ENCODE measurements around the gene SNX5.

Gene SNX5

DNA sequence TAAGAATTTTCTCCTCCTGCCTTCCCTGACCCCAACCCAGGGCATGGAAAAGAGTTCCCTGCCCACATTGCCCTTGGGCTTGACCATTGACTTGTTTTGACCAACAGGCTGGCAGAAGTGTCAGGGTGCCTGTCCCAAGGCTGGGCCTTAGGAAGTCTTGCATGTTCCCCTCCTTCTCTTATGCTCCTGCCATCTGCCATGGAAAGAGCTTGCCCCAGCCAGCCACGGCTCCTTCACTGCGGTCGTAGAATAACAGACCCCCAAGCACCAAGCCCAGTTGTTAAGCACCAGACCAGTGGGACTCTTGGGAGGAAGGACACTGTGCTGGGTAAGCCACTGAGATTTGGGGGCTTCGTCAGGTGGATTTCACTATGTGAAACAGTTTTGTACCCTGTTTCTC, 53.6 kb downstream of the SNX5 start:
- DNase-seq (ENCODE audit: insufficient read length, low spot score) (no peak), FAIRE-seq (no peak)
- TF ChIP-seq, protein P1, sequence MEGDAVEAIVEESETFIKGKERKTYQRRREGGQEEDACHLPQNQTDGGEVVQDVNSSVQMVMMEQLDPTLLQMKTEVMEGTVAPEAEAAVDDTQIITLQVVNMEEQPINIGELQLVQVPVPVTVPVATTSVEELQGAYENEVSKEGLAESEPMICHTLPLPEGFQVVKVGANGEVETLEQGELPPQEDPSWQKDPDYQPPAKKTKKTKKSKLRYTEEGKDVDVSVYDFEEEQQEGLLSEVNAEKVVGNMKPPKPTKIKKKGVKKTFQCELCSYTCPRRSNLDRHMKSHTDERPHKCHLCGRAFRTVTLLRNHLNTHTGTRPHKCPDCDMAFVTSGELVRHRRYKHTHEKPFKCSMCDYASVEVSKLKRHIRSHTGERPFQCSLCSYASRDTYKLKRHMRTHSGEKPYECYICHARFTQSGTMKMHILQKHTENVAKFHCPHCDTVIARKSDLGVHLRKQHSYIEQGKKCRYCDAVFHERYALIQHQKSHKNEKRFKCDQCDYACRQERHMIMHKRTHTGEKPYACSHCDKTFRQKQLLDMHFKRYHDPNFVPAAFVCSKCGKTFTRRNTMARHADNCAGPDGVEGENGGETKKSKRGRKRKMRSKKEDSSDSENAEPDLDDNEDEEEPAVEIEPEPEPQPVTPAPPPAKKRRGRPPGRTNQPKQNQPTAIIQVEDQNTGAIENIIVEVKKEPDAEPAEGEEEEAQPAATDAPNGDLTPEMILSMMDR (IDR thresholded peaks at IDR 0.05; ENCODE audit: insufficient read depth, missing control alignments): no peak

DNA sequence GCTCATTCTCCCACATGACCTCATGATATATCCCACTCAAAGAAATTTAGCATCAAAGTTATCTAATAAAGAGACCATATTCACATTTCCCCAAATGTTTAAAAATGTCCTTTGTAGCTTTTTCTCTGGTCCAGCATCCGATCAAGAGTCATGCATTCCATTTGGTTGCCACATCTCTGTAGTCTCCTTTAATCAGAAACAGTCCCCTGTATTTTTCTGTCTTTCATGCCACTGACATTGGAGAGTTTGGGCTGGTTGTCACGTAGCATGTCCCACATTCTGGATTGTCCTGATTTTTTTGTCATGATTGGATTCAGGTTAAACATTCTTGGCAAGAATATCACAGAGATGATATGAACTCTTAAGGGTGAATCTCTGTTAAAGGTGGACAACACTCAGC, 55.7 kb downstream of the SNX5 start:
- DNase-seq (ENCODE audit: insufficient read length, low spot score) (no peak), FAIRE-seq (no peak)
- TF ChIP-seq, protein P1 (IDR thresholded peaks at IDR 0.05; ENCODE audit: insufficient read depth, missing control alignments): no peak

DNA sequence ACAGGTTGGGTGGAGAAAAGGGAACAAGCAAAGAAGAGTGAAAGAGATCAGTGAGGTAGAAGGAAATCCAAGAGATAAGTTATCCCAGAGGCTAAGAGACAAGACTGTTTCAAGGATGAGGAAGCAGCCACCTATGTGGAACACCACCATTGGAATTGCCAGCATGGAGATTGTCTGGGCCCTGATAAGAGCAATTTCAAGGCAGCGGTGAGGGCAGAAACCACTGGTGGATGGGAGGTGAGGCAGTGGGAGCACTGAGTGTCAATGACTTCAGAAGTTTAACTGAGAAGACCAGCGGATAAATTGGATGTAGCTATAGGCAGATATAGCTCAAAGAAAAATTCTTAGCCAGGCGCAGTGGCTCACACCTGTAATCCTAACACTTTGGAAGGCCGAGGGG, 56.7 kb downstream of the SNX5 start:
- no peak for FAIRE-seq
- TF ChIP-seq, protein P1 (IDR thresholded peaks at IDR 0.05; ENCODE audit: insufficient read depth, missing control alignments): no peak
- no peak for DNase-seq (ENCODE audit: insufficient read length, low spot score)

DNA sequence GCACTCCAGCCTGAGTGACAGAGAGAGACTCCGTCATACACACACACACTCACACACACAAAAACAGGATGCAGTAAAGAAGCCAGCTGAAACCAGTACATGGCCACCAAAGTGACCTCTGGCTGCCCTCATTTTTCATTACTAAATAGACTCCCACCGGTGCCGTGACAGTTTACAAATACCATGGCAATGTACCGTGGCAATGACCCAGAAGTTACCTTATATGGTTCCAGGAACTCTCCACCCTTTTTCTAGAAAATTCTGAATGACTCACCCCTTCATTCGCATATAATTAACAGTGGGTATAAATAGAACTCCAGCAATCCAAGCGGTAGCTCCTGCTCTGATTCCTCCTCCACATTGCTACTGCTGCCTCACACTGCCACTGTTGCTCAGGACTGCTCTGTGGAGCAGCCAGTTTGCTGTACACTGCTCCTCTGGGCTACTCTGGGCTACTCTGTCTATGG, 57.7 kb downstream of the SNX5 start:
- FAIRE-seq (no peak), DNase-seq (ENCODE audit: insufficient read length, low spot score) (no peak)
- TF ChIP-seq, protein P1 (IDR thresholded peaks at IDR 0.05; ENCODE audit: insufficient read depth, missing control alignments): no peak

DNA sequence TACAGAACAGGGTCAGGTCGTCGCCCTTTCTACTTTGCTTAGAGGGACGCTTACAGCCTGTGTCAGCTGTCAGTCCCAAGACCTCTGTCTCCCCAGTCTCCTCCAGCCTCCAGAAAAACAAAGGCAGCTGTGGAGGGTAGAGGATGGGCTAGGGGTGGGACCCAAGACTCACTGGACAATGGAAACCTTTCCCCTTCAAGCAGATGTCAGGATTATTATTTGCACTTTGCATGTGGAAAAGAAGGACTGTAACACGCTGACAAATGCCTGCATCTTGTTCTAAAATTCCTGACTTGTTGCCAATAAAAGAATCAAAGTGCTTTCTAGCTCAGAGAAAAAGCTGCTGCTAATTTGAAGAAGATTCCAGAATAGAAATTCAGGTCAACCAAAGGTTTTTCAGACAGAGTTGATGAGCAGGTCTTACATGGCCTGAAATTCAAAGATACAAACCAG, 58.7 kb downstream of the SNX5 start:
- DNase-seq (ENCODE audit: insufficient read length, low spot score): no peak
- FAIRE-seq: no peak
- TF ChIP-seq, protein P1 (IDR thresholded peaks at IDR 0.05; ENCODE audit: insufficient read depth, missing control alignments): no peak

DNA sequence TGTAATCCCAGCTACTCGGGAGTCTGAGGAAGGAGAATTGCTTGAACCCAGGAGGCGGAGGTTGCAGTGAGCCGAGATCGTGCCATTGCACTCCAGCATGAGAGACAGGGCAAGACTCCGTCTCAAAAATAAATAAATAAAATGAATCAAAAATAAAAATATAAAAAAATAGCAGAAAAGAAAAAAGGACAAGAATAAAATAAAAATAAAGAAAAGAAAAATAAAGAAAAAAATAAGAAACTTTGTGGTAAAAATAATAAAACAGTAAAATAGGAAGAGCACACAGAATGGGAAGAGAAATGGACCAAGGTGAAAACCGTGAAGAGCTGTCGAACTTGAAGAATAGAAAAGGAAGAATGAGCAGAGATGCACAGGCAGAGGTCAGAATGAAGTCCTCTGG, 63.0 kb downstream of the SNX5 start:
- no peak for FAIRE-seq
- TF ChIP-seq, protein P1 (IDR thresholded peaks at IDR 0.05; ENCODE audit: insufficient read depth, missing control alignments): no peak
- no peak for DNase-seq (ENCODE audit: insufficient read length, low spot score)

DNA sequence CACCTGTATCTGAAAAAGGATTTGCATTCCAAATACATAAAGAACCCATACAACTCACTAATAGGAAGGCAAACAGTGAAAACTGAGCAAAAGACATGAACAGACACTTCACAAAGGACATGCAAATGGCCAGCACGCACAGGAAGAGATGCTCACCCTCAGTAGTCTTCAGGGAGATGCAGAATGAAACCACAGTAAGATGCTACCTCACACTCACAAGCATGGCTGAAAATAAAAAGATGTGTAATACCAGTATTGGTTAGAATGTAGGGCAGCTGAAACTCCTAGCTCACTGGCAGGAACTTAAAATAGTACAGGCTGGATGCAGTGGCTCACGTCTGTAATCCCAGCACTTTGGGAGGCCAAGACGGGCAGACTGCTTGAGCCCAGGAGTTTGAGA, 64.6 kb downstream of the SNX5 start:
- TF ChIP-seq, protein P1 (IDR thresholded peaks at IDR 0.05; ENCODE audit: insufficient read depth, missing control alignments): no peak
- FAIRE-seq (no peak), DNase-seq (ENCODE audit: insufficient read length, low spot score) (no peak)

All from D721Med (cell line).